ENCODE data around the gene FOXR1.
"Not testable (repeated sequence)": the region's sequence is repeated elsewhere in the genome, so short reads cannot be mapped to it uniquely, and the experiment has no call there.

FOXR1 gene

DNA sequence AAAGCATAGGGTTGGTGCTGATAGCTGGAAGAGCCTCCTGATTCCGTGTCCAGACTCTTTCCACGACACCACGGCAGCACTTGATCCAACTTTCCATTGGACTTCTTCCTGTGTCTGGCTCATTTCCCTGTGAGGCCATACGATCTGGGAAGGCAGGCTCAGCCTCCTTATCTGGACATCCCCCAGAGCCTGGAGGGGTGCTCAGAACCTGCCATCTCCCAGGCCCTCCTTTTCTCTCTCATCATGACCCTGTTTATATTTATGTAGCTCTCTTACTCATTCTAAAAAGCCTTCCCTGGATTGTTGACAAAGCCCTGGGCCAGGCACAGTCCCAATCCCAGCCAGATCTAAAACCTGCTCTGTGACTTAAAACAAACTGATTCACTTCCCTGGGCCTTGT is 38.1 kb upstream of the FOXR1 start:
- H3K36me3 ChIP-seq (ENCODE audit: insufficient read depth, low read length), result no peaks in the 10 kb centered on the region

GRCh38 chr11:118935376-118935775 is 36.2 kb upstream of the FOXR1 start:
- Histone ChIP-seq H3K36me3 (ENCODE audit: insufficient read depth, low read length) (no peaks in the 10 kb centered on the region), H3K9ac (ENCODE audit: low read depth, low read length) (no peak overlapping the region), H3K9me3 (ENCODE audit: control insufficient read depth, insufficient read depth, low read length) (no peaks in the 10 kb centered on the region), H3K4me1 (ENCODE audit: insufficient read depth, low read length) (peaks cover 28% of the 10 kb centered on the region)

More for the DNA sequence above, 38.1 kb upstream of the FOXR1 start:
- Histone ChIP-seq H3K4me1 (ENCODE audit: insufficient read depth, low read length) (peaks cover 9% of the 10 kb centered on the region), H3K9ac (ENCODE audit: low read depth, low read length) (no peak overlapping the region), H3K9me3 (ENCODE audit: control insufficient read depth, insufficient read depth, low read length) (no peaks in the 10 kb centered on the region)

DNA sequence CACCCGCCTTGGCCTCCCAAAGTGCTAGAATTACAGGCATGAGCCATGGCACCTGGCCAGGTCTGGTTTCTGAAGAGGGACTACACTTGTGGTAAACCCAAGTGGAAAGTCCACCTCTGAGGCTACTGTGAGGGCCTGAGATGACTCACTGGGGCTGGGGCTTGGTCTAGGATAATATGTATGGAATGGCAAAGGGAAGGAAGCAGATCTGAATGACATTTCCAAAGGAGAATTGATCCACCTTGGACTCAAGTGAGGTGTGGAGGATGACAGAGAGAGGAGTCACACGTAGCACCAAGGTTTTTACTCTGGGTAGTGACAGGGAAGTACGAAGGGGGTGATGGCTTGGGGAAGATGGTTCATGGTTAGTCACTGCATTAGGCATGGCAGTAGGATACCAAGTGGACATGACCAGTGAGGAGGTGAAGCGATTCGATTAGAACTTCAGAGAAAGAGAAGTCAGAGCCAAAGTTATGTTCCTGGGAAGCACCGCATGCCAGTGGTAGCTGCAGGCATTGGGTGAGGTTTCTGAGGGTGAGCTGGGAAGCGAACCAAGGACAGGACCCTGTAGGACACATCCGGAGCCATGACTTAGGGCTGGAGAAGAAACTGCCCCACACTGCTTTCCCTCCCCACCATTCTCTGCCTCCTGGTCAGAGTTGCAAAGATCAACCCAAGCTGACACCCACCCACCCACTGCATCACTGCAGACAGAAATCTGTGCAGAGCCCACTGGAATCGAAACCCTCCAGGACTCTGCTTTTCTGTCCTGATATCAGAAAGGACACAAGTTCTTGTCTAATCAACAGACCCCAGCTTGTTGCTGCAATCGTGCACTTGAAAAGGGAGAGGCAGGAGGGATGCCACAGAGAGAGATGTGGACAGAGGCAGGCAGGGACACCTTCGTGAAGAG is 32.8 kb upstream of the FOXR1 start:
- Histone ChIP-seq H3K36me3 (ENCODE audit: insufficient read depth, low read length) (no peaks in the 10 kb centered on the region), H3K9ac (ENCODE audit: low read depth, low read length) (no peak overlapping the region), H3K9me3 (ENCODE audit: control insufficient read depth, insufficient read depth, low read length) (no peaks in the 10 kb centered on the region), H3K4me1 (ENCODE audit: insufficient read depth, low read length) (peaks cover 27% of the 10 kb centered on the region)

- peaks cover 27% of the 10 kb centered on the region for H3K4me1 ChIP-seq (ENCODE audit: insufficient read depth, low read length)
- H3K9me3 ChIP-seq (ENCODE audit: control insufficient read depth, insufficient read depth, low read length), result no peaks in the 10 kb centered on the region
- H3K36me3 ChIP-seq (ENCODE audit: insufficient read depth, low read length), result no peaks in the 10 kb centered on the region
- H3K9ac ChIP-seq (ENCODE audit: low read depth, low read length), result no peak overlapping the region
These were observed 32.1 kb upstream of the FOXR1 start for GRCh38 chr11:118939404-118939915.

- H3K9ac ChIP-seq (ENCODE audit: low read depth, low read length), result peak overlapping the region; percentile 12; the same call in 1 of the 2 replicates
- H3K36me3 ChIP-seq (ENCODE audit: insufficient read depth, low read length), result no peaks in the 10 kb centered on the region
- peaks cover 27% of the 10 kb centered on the region for H3K4me1 ChIP-seq (ENCODE audit: insufficient read depth, low read length)
- H3K9me3 ChIP-seq (ENCODE audit: control insufficient read depth, insufficient read depth, low read length), result no peaks in the 10 kb centered on the region
These were observed 31.5 kb upstream of the FOXR1 start for GRCh38 chr11:118939953-118940598.

GRCh38 chr11:118947091-118947490 is 24.5 kb upstream of the FOXR1 start:
- Histone ChIP-seq H3K4me1 (ENCODE audit: insufficient read depth, low read length) (no peaks in the 10 kb centered on the region), H3K9me3 (ENCODE audit: control insufficient read depth, insufficient read depth, low read length) (no peaks in the 10 kb centered on the region), H3K9ac (ENCODE audit: low read depth, low read length) (no peak overlapping the region), H3K36me3 (ENCODE audit: insufficient read depth, low read length) (no peaks in the 10 kb centered on the region)

DNA sequence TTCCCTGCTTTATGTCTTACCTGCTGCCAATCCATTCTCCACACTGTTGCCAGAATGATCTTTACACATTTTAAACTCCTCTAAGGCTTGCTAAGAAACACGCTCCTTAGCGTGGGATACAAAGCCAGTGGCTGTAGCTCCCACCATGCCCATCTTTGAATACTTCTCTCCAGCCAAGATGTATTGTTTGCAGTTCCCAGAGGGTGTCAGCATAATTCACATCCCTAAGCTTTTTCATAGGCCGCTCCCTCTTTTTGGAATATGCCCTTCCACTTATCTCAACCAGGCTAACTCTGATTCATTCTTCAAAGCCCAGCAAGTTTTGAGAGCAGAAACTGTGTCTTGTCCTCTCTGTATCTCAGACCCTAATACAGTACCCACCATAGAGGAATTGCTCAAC is 23.6 kb upstream of the FOXR1 start:
- no peaks in the 10 kb centered on the region for H3K4me1 ChIP-seq (ENCODE audit: insufficient read depth, low read length)
- H3K36me3 ChIP-seq (ENCODE audit: insufficient read depth, low read length), result no peaks in the 10 kb centered on the region
- H3K9me3 ChIP-seq (ENCODE audit: control insufficient read depth, insufficient read depth, low read length), result no peaks in the 10 kb centered on the region
- no peak overlapping the region for H3K9ac ChIP-seq (ENCODE audit: low read depth, low read length)

GRCh38 chr11:118953265-118953664 is 18.3 kb upstream of the FOXR1 start:
- H3K4me1 ChIP-seq (ENCODE audit: insufficient read depth, low read length), result 0 out of 2 replicates have a peak, but pooled peaks cover 6% of the 10 kb centered on the region
- no peaks in the 10 kb centered on the region for H3K36me3 ChIP-seq (ENCODE audit: insufficient read depth, low read length)
- H3K9ac ChIP-seq (ENCODE audit: low read depth, low read length), result no peak overlapping the region
- no peaks in the 10 kb centered on the region for H3K9me3 ChIP-seq (ENCODE audit: control insufficient read depth, insufficient read depth, low read length)

DNA sequence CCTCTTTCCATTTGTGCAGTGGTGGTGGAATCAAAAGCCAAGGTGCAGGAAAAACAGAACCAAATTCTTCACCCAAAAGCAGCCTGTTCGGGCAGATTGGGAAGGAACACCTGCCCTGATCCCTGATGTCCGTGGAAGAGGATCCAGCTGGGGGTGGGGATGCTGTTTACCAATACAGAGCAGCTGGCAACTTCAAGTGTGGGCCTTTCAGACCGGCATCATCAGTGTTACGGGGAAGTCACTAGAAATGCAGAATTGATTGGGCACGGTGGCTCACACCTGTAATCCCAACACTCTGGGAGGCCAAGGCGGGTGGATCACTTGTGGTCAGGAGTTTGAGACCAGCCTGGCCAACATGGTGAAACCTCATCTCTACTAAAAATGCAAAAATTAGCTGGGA is 17.6 kb upstream of the FOXR1 start:
- H3K9ac ChIP-seq (ENCODE audit: low read depth, low read length); H3K36me3 ChIP-seq (ENCODE audit: insufficient read depth, low read length); H3K9me3 ChIP-seq (ENCODE audit: control insufficient read depth, insufficient read depth, low read length); H3K4me1 ChIP-seq (ENCODE audit: insufficient read depth, low read length): not testable (repeated sequence)

DNA sequence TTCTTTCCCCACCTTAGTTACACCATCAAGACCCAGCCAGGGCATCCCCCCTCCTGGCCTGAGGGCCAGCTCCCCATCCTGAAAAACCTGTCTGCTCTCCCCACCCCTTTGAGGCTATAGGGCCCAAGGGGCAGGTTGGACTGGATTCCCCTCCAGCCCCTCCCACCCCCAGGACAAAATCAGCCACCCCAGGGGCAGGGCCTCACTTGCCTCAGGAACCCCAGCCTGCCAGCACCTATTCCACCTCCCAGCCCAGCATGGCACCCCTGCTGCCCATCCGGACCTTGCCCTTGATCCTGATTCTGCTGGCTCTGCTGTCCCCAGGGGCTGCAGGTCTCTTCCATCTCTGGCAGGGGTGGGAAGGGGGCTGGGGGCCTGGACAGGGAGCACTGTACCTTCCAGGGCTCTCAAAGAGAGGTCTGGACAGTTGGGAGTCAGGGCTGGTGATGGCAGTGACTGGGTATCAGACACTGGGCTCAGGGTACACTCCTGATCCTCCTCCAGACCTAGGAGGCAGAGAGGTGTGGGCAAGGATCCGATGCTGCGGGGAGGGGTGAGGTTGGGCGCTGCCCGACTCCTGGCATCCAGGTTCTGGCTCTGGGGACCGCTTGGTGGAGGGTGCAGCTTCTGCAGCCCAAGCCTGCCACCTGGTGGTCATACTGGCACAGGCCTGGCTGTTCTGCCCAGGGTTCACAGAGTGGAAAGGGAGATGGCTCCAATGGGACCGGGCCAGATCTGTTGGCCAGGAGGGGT is 15.3 kb upstream of the FOXR1 start, which contains the start of gene UPK2:
UPK2 (plus strand) TSS at position 205 of the 753 bp plus-strand sequence; CDS start at position 258, 53 bp downstream.
- H3K36me3 ChIP-seq (ENCODE audit: insufficient read depth, low read length), result no peaks in the 10 kb centered on the region
- H3K4me1 ChIP-seq (ENCODE audit: insufficient read depth, low read length), result 0 out of 2 replicates have a peak, but pooled peaks cover 6% of the 10 kb centered on the region
- no peaks in the 10 kb centered on the region for H3K9me3 ChIP-seq (ENCODE audit: control insufficient read depth, insufficient read depth, low read length)
- H3K9ac ChIP-seq (ENCODE audit: low read depth, low read length), result no peak within 1 kb of the TSS

- Histone ChIP-seq H3K9me3 (ENCODE audit: control insufficient read depth, insufficient read depth, low read length) (no peaks in the 10 kb centered on the region), H3K9ac (ENCODE audit: low read depth, low read length) (no peak overlapping the region), H3K4me1 (ENCODE audit: insufficient read depth, low read length) (peaks cover 6% of the 10 kb centered on the region; the same call in 1 of the 2 replicates), H3K36me3 (ENCODE audit: insufficient read depth, low read length) (no peaks in the 10 kb centered on the region)
These were observed 14.6 kb upstream of the FOXR1 start for GRCh38 chr11:118956847-118957469.

GRCh38 chr11:118957549-118957948 is 14.0 kb upstream of the FOXR1 start:
- Histone ChIP-seq H3K9me3 (ENCODE audit: control insufficient read depth, insufficient read depth, low read length) (no peaks in the 10 kb centered on the region), H3K4me1 (ENCODE audit: insufficient read depth, low read length) (peaks cover 6% of the 10 kb centered on the region; the same call in 1 of the 2 replicates), H3K36me3 (ENCODE audit: insufficient read depth, low read length) (no peaks in the 10 kb centered on the region), H3K9ac (ENCODE audit: low read depth, low read length) (no peak overlapping the region)

GRCh38 chr11:118957968-118958367 is 13.6 kb upstream of the FOXR1 start:
- no peaks in the 10 kb centered on the region for H3K9me3 ChIP-seq (ENCODE audit: control insufficient read depth, insufficient read depth, low read length)
- H3K4me1 ChIP-seq (ENCODE audit: insufficient read depth, low read length), result peaks cover 6% of the 10 kb centered on the region; the same call in 1 of the 2 replicates
- no peaks in the 10 kb centered on the region for H3K36me3 ChIP-seq (ENCODE audit: insufficient read depth, low read length)
- no peak overlapping the region for H3K9ac ChIP-seq (ENCODE audit: low read depth, low read length)

GRCh38 chr11:118958577-118958976 is 13.0 kb upstream of the FOXR1 start:
- H3K9me3 ChIP-seq (ENCODE audit: control insufficient read depth, insufficient read depth, low read length), result no peaks in the 10 kb centered on the region
- no peaks in the 10 kb centered on the region for H3K36me3 ChIP-seq (ENCODE audit: insufficient read depth, low read length)
- no peak overlapping the region for H3K9ac ChIP-seq (ENCODE audit: low read depth, low read length)
- peaks cover 6% of the 10 kb centered on the region; the same call in 1 of the 2 replicates for H3K4me1 ChIP-seq (ENCODE audit: insufficient read depth, low read length)
